PC-3 (cell line): Measurements from ENCODE around the gene MALAT1. TPM values are rescaled to one million over a fixed set of nuclear protein-coding genes. Genes with fewer than 3 reads are reported as not detected.

Experiments
- ATAC-seq: fragments of 200-7000 bp; cut with Tn5 transposase; 2 replicates; pipeline ENCODE4 v1.9.1; 2020; ENCODE audit warnings: mild to moderate bottlenecking, moderate library complexity
- BruUV-seq: library from RNA; stranded (reverse); fragments of 400-500 nt; replicated peaks from 2 replicates; lab custom pipeline; 2021; lab: Mats Ljungman, UMichigan
- CTCF ChIA-PET: fragments of 300-600 bp; sonication (Branson Sonifier 250); formaldehyde crosslinking; loops from one replicate; lab custom pipeline; 2022; ENCODE audit warnings: antibody characterized with exemption; lab: Charles Lee
- POLR2A ChIA-PET: fragments of 300-600 bp; sonication (Branson Sonifier 250); formaldehyde crosslinking; loops from one replicate; lab custom pipeline; 2022; ENCODE audit warnings: antibody characterized with exemption; ENCODE audit not compliant: unreplicated experiment; lab: Charles Lee
- DNase-seq: peaks from one replicate; pipeline ENCODE4 v3.0.0-alpha.2; 2015
- H2AFZ ChIP-seq: fragments of 300-600 bp; sonication (generic); 2 replicates; pipeline ENCODE4 v1.6.0; 2016; ENCODE audit warnings: antibody characterized with exemption, low read length
- H3F3A ChIP-seq: fragments of 300-600 bp; sonication (generic); one replicate; pipeline ENCODE4 v1.6.0; 2017; ENCODE audit warnings: antibody characterized with exemption, low read length, control low read depth, mild to moderate bottlenecking; ENCODE audit not compliant: unreplicated experiment
- H3K27ac ChIP-seq: fragments of 300-600 bp; sonication (generic); 2 replicates; pipeline ENCODE4 v1.5.1; 2016; ENCODE audit warnings: mild to moderate bottlenecking, low read length
- H3K27me3 ChIP-seq: fragments of 300-600 bp; sonication (generic); 2 replicates; pipeline ENCODE4 v1.6.1; 2016; ENCODE audit warnings: low read length, mixed read lengths
- H3K36me3 ChIP-seq: fragments of 300-600 bp; sonication (generic); 2 replicates; pipeline ENCODE4 v1.6.1; 2016; ENCODE audit warnings: low read depth, mixed run types, low read length, mixed read lengths
- H3K4me1 ChIP-seq: fragments of 300-600 bp; sonication (generic); 2 replicates; pipeline ENCODE4 v1.5.1; 2016; ENCODE audit warnings: low read length; ENCODE audit not compliant: insufficient read depth
- H3K4me2 ChIP-seq: fragments of 300-600 bp; sonication (generic); 2 replicates; pipeline ENCODE4 v1.6.0; 2016; ENCODE audit warnings: low read length
- H3K4me3 ChIP-seq: fragments of 300-600 bp; sonication (generic); 2 replicates; pipeline ENCODE4 v1.5.1; 2016; ENCODE audit warnings: mild to moderate bottlenecking, low read length, mixed read lengths
- H3K79me2 ChIP-seq: fragments of 300-600 bp; sonication (generic); 2 replicates; pipeline ENCODE4 v1.6.1; 2017; ENCODE audit warnings: low read length, mixed read lengths
- H3K9ac ChIP-seq: fragments of 300-600 bp; sonication (generic); 2 replicates; pipeline ENCODE4 v1.6.0; 2016; ENCODE audit warnings: mild to moderate bottlenecking, low read length
- H3K9me2 ChIP-seq: fragments of 300-600 bp; sonication (generic); replicated peaks from 2 replicates; pipeline ENCODE4 v1.6.1; 2016; ENCODE audit warnings: mixed run types, low read length, mixed read lengths
- H3K9me3 ChIP-seq: fragments of 300-600 bp; sonication (generic); 2 replicates; pipeline ENCODE4 v1.6.1; 2016; ENCODE audit warnings: low read length, mixed read lengths
- H4K20me1 ChIP-seq: fragments of 300-600 bp; sonication (generic); 2 replicates; pipeline ENCODE4 v1.6.1; 2016; ENCODE audit warnings: low read length, mixed read lengths
- EZH2 ChIP-seq: fragments of 300-600 bp; sonication (generic); IDR thresholded peaks from one replicate; pipeline ENCODE4 v1.6.1; 2017; ENCODE audit warnings: antibody characterized with exemption, mild to moderate bottlenecking, low read length; ENCODE audit not compliant: unreplicated experiment
- EZH2phosphoT487 ChIP-seq: fragments of 300-600 bp; sonication (generic); IDR thresholded peaks from 2 replicates; pipeline ENCODE4 v1.6.1; 2018; ENCODE audit warnings: mild to moderate bottlenecking, antibody characterized with exemption, low read length, borderline replicate concordance
- intact Hi-C: fragments of 100-400 bp; cut with micrococcal nuclease; formaldehyde crosslinking; loops from 2 replicates; pipeline ENCODE4 v1.9.0; 2023
- total RNA-seq: library from RNA; depleted of rRNA; stranded (reverse); fragments of >200 nt; gene quantifications from 2 replicates; pipeline ENCODE4 v1.2.3, GENCODE V29; 2014
- TF ChIP-seq, protein P1 (sequence below): fragments of 300-600 bp; sonication (generic); conservative IDR thresholded peaks from 2 replicates; pipeline ENCODE4 v1.5.1; 2017; ENCODE audit warnings: antibody characterized with exemption, low read depth, mild to moderate bottlenecking, low read length

Gene MALAT1
- total RNA-seq, 1 experiment from 2014 or later: 1,345 TPM

- DNase-seq: no peak
- H3K4me3 ChIP-seq: no peak overlapping the region
- ChIA-PET CTCF (interaction anchor here (1.0 to 1.3 kb wide), 4 partner anchors 12 to 31 kb away, joined by 4 to 11 read pairs (median 5); no protein-coding TSS in a partner anchor), POLR2A (interaction anchor here (0.6 to 2.0 kb wide), 4 partner anchors 15 to 23 kb away, joined by 6 to 21 read pairs (median 16); partner anchors contain the start of gene MALAT1)
- no peaks in the 10 kb centered on the region for H4K20me1 ChIP-seq
- H3K9ac ChIP-seq: no peak overlapping the region
- no peaks in the 10 kb centered on the region for H3K27me3 ChIP-seq
- peaks cover 18% of the 10 kb centered on the region for H3K79me2 ChIP-seq
- H3F3A ChIP-seq: peaks cover 5% of the 10 kb centered on the region
- H3K4me1 ChIP-seq: peaks cover 24% of the 10 kb centered on the region
- BruUV-seq: no TSS peak
- no peak for TF ChIP-seq EZH2phosphoT487
- TF ChIP-seq, protein P1, sequence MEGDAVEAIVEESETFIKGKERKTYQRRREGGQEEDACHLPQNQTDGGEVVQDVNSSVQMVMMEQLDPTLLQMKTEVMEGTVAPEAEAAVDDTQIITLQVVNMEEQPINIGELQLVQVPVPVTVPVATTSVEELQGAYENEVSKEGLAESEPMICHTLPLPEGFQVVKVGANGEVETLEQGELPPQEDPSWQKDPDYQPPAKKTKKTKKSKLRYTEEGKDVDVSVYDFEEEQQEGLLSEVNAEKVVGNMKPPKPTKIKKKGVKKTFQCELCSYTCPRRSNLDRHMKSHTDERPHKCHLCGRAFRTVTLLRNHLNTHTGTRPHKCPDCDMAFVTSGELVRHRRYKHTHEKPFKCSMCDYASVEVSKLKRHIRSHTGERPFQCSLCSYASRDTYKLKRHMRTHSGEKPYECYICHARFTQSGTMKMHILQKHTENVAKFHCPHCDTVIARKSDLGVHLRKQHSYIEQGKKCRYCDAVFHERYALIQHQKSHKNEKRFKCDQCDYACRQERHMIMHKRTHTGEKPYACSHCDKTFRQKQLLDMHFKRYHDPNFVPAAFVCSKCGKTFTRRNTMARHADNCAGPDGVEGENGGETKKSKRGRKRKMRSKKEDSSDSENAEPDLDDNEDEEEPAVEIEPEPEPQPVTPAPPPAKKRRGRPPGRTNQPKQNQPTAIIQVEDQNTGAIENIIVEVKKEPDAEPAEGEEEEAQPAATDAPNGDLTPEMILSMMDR: peak; percentile 53
- H2AFZ ChIP-seq: no peak overlapping the region
- no peaks in the 10 kb centered on the region for H3K36me3 ChIP-seq
- H3K4me2 ChIP-seq: no peak overlapping the region
- intact Hi-C loops: no loop called here
- H3K9me2 ChIP-seq: no peaks in the 10 kb centered on the region
- no peaks in the 10 kb centered on the region for H3K9me3 ChIP-seq
- ATAC-seq: no peak
- H3K27ac ChIP-seq: no peak overlapping the region
These were observed 19.4 kb upstream of the MALAT1 start for GRCh38 chr11:65479184-65480145.

GRCh38 chr11:65482306-65482850 lies 16.5 kb upstream of the MALAT1 start:
- DNase-seq (no peak), ATAC-seq (no peak)
- H3K4me2 ChIP-seq: no peak overlapping the region
- no TSS peak for BruUV-seq
- no peaks in the 10 kb centered on the region for H3K27me3 ChIP-seq
- peaks cover 4% of the 10 kb centered on the region; the same call in 1 of the 2 replicates for H3K79me2 ChIP-seq
- ChIA-PET CTCF (interaction anchor here (1.1 kb wide), 1 partner anchor 10 kb away, joined by 7 read pairs; no protein-coding TSS in a partner anchor), POLR2A (interaction anchor here (0.6 kb wide), 1 partner anchor 20 kb away, joined by 10 read pairs; no protein-coding TSS in a partner anchor)
- peaks cover 16% of the 10 kb centered on the region for H3K4me1 ChIP-seq
- no peak overlapping the region for H3K27ac ChIP-seq
- no peak overlapping the region for H2AFZ ChIP-seq
- no peak overlapping the region for H3K9ac ChIP-seq
- intact Hi-C loops: no loop called here
- H4K20me1 ChIP-seq: no peaks in the 10 kb centered on the region
- no peaks in the 10 kb centered on the region for H3F3A ChIP-seq
- H3K4me3 ChIP-seq: no peak overlapping the region
- no peaks in the 10 kb centered on the region for H3K9me3 ChIP-seq
- TF ChIP-seq EZH2phosphoT487 (no peak), EZH2 (no peak)
- TF ChIP-seq, protein P1: no peak
- no peaks in the 10 kb centered on the region for H3K9me2 ChIP-seq
- H3K36me3 ChIP-seq: no peaks in the 10 kb centered on the region
